Trophoblast cell (in vitro differentiated cells and primary cell): ENCODE data around the gene FREM3.
A peak's percentile ranks its signal among the peaks of the same experiment; 100 is the strongest.

Source experiments
- DNase-seq, 2 donors: peaks; one replicate each; pipeline ENCODE4 v3.0.0-alpha.2; 2016
- H2AFZ ChIP-seq: 2 replicates; pipeline ENCODE4 v1.6.1; 2013; ENCODE audit warnings: low read length, moderate library complexity, mild to moderate bottlenecking; ENCODE audit not compliant: insufficient read depth, poor library complexity
- H2AK5ac ChIP-seq: 2 replicates; pipeline ENCODE4 v1.6.1; 2013; ENCODE audit warnings: mild to moderate bottlenecking, low read length
- H2BK120ac ChIP-seq: 2 replicates; pipeline ENCODE4 v1.6.1; 2013; ENCODE audit warnings: low read length, mild to moderate bottlenecking, moderate library complexity; ENCODE audit not compliant: insufficient read depth, poor library complexity
- H2BK12ac ChIP-seq: 2 replicates; pipeline ENCODE4 v1.6.1; 2013; ENCODE audit warnings: mild to moderate bottlenecking, low read length, moderate library complexity
- H2BK5ac ChIP-seq: 2 replicates; pipeline ENCODE4 v1.6.1; 2013; ENCODE audit warnings: low read length, low read depth, moderate library complexity, mild to moderate bottlenecking; ENCODE audit not compliant: poor library complexity
- H3K14ac ChIP-seq: 2 replicates; pipeline ENCODE4 v1.6.1; 2013; ENCODE audit warnings: mild to moderate bottlenecking, low read length
- H3K18ac ChIP-seq: 2 replicates; pipeline ENCODE4 v1.6.1; 2013; ENCODE audit warnings: mild to moderate bottlenecking, low read length
- H3K23ac ChIP-seq: 2 replicates; pipeline ENCODE4 v1.6.1; 2013; ENCODE audit warnings: low read length
- H3K27ac ChIP-seq: 2 replicates; pipeline ENCODE4 v1.5.1; 2013; ENCODE audit warnings: low read depth, mild to moderate bottlenecking, inconsistent platforms, low read length, moderate library complexity
- H3K27me3 ChIP-seq: 2 replicates; pipeline ENCODE4 v1.6.1; 2013; ENCODE audit warnings: inconsistent platforms, mild to moderate bottlenecking, low read length, moderate library complexity; ENCODE audit not compliant: insufficient read depth
- H3K36me3 ChIP-seq, 2 experiments: 1 replicate in 1 of 2; 2 replicates in 1 of 2; pipeline ENCODE4 v1.6.1; 2013; ENCODE audit warnings: low read length in 2 of 2, mild to moderate bottlenecking in 2 of 2, moderate library complexity in 1 of 2; ENCODE audit not compliant: insufficient read depth in 2 of 2, control insufficient read depth in 1 of 2
- H3K4ac ChIP-seq: 2 replicates; pipeline ENCODE4 v1.6.1; 2013; ENCODE audit warnings: low read depth, mild to moderate bottlenecking, low read length, moderate library complexity
- H3K4me1 ChIP-seq, 2 experiments: 1 replicate in 1 of 2; 2 replicates in 1 of 2; pipeline ENCODE4 v1.6.1; 2013; ENCODE audit warnings: low read length in 2 of 2, mild to moderate bottlenecking in 2 of 2, moderate library complexity in 1 of 2; ENCODE audit not compliant: insufficient read depth in 2 of 2, control insufficient read depth in 1 of 2
- H3K4me2 ChIP-seq: 2 replicates; pipeline ENCODE4 v1.6.1; 2013; ENCODE audit warnings: inconsistent platforms, mild to moderate bottlenecking, low read length, moderate library complexity
- H3K4me3 ChIP-seq: 2 replicates; pipeline ENCODE4 v1.5.1; 2013; ENCODE audit warnings: mild to moderate bottlenecking, low read depth, low read length, inconsistent platforms
- H3K79me1 ChIP-seq: one replicate; pipeline ENCODE4 v1.6.1; 2013; ENCODE audit warnings: low read length
- H3K79me2 ChIP-seq: 2 replicates; pipeline ENCODE4 v1.6.1; 2013; ENCODE audit warnings: low read length, mild to moderate bottlenecking; ENCODE audit not compliant: control insufficient read depth, insufficient read depth, poor library complexity
- H3K9ac ChIP-seq: 2 replicates; pipeline ENCODE4 v1.6.1; 2013; ENCODE audit warnings: mild to moderate bottlenecking, low read length
- H3K9me3 ChIP-seq: 2 replicates; pipeline ENCODE4 v1.6.1; 2013; ENCODE audit warnings: low read depth, mild to moderate bottlenecking, control low read depth, inconsistent platforms, low read length; ENCODE audit not compliant: insufficient read depth
- H4K12ac ChIP-seq: 2 replicates; pipeline ENCODE4 v1.6.1; 2013; ENCODE audit warnings: low read depth, mild to moderate bottlenecking, low read length, moderate library complexity
- H4K8ac ChIP-seq: 2 replicates; pipeline ENCODE4 v1.6.1; 2013; ENCODE audit warnings: low read depth, mild to moderate bottlenecking, low read length, moderate library complexity
- H4K91ac ChIP-seq: one replicate; pipeline ENCODE4 v1.6.1; 2013; ENCODE audit warnings: low read depth, mild to moderate bottlenecking, low read length, moderate library complexity
- WGBS: extraction: QIAGEN DNeasy Blood & Tissue Kit; methylation state at CpG from one replicate; pipeline ENCODE4 v1.1.7; 2013; ENCODE audit warnings: missing lambda C conversion rate; ENCODE audit not compliant: insufficient read length, insufficient coverage; ENCODE audit errors: extremely low coverage; 5-methylcytosine and 5-hydroxymethylcytosine counted together

Gene FREM3

DNA sequence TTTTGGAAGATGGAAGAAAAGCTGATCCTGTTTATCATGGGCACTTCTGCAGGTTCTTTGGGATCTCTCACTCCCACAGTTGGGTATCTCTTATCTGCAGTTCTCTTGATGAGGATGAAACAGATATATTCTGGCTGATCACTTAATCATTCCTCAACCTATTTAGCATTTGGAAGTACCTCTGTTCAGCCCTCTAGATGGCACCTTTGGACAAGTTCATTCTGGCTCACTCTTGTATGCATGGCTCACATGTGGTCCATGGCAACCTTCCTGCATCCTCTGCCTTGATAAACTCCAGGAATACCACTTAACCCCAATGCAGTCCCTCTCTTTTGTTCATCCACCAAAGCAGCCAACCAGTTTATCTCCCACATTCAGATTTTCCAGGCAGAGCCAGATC lies 112.8 kb downstream of the FREM3 start:
- Histone ChIP-seq H3K23ac (no peak overlapping the region), H2BK120ac (no peak overlapping the region), H3K4ac (no peak overlapping the region), H3K4me2 (no peak overlapping the region), H3K4me1 (no peaks in the 10 kb centered on the region), H2BK5ac (no peak overlapping the region), H3K79me1 (no peaks in the 10 kb centered on the region), H2AFZ (no peak overlapping the region), H4K12ac (no peak overlapping the region), H3K36me3 (no peaks in the 10 kb centered on the region), H2AK5ac (no peak overlapping the region), H4K8ac (no peak overlapping the region), H3K27ac (no peak overlapping the region), H3K14ac (no peak overlapping the region), H3K4me3 (no peak overlapping the region), H3K18ac (no peak overlapping the region), H4K91ac (no peak overlapping the region), H3K79me2 (no peaks in the 10 kb centered on the region), H2BK12ac (no peak overlapping the region), H3K9ac (no peak overlapping the region), H3K9me3 (no peaks in the 10 kb centered on the region), H3K27me3 (no peaks in the 10 kb centered on the region)
- no peak for DNase-seq

DNA sequence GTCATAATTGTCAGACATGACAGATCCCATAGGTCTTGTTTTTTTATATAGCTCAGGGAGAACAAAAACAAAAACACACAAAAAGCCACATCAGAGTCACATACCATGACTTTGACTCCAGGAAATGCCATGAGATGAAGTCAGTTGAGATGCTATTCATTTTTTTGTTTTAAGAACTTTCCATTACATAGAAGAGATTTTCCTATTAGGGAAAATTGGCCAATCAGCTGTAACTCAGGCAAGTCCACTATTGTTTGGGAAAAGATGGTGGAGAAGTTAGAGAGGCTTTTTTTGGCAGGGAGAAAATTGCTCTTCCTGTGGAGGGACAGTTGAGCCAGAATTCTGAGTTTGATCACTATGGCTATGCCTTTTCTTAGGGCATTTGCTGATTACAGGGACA lies 114.4 kb downstream of the FREM3 start:
- no peaks in the 10 kb centered on the region for H3K36me3 ChIP-seq
- no peak overlapping the region for H3K4me2 ChIP-seq
- no peaks in the 10 kb centered on the region for H3K4me1 ChIP-seq
- no peak overlapping the region for H3K4me3 ChIP-seq
- H3K4ac ChIP-seq: no peak overlapping the region
- no peak overlapping the region for H2AK5ac ChIP-seq
- H4K8ac ChIP-seq: no peak overlapping the region
- no peak overlapping the region for H3K9ac ChIP-seq
- H3K23ac ChIP-seq: no peak overlapping the region
- DNase-seq: peak in 1 of 2 donors; percentile 19
- no peak overlapping the region for H3K14ac ChIP-seq
- H4K91ac ChIP-seq: no peak overlapping the region
- no peak overlapping the region for H3K18ac ChIP-seq
- no peak overlapping the region for H2BK5ac ChIP-seq
- no peak overlapping the region for H2BK12ac ChIP-seq
- no peak overlapping the region for H2BK120ac ChIP-seq
- no peaks in the 10 kb centered on the region for H3K79me2 ChIP-seq
- H3K27me3 ChIP-seq: no peaks in the 10 kb centered on the region
- no peak overlapping the region for H4K12ac ChIP-seq
- H2AFZ ChIP-seq: no peak overlapping the region
- no peaks in the 10 kb centered on the region for H3K9me3 ChIP-seq
- H3K79me1 ChIP-seq: no peaks in the 10 kb centered on the region
- H3K27ac ChIP-seq: no peak overlapping the region

DNA sequence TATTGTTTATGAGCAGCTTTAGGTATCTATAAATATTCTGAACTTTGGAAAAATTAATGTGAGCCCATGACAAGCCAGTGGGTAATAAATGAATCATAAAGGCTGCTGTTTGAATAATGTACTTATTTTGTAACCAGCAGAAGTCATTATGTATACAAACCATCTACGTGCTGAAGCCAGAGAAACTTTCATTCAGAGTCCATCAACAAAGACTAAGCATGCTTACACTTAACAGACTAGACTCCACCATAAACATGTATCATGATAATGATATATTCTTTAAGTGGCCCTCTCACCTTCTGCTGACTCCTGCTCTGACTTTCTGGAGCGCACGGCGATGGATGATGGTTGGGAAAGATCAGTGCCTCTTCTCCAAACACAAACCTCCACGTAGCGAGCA lies 114.9 kb downstream of the FREM3 start:
- Histone ChIP-seq H3K18ac (no peak overlapping the region), H3K9me3 (no peaks in the 10 kb centered on the region), H4K12ac (no peak overlapping the region), H3K27me3 (no peaks in the 10 kb centered on the region), H2BK5ac (no peak overlapping the region), H3K4me2 (no peak overlapping the region), H2AFZ (no peak overlapping the region), H3K9ac (no peak overlapping the region), H3K14ac (no peak overlapping the region), H3K4ac (no peak overlapping the region), H3K79me1 (no peaks in the 10 kb centered on the region), H2BK12ac (no peak overlapping the region), H2BK120ac (no peak overlapping the region), H2AK5ac (no peak overlapping the region), H3K23ac (no peak overlapping the region), H4K8ac (no peak overlapping the region), H3K4me1 (no peaks in the 10 kb centered on the region), H3K79me2 (no peaks in the 10 kb centered on the region), H3K36me3 (no peaks in the 10 kb centered on the region), H3K27ac (no peak overlapping the region), H4K91ac (no peak overlapping the region), H3K4me3 (no peak overlapping the region)
- DNase-seq: no peak
- WGBS: no CpG with 5 or more reads among the region's 6 CpGs

DNA sequence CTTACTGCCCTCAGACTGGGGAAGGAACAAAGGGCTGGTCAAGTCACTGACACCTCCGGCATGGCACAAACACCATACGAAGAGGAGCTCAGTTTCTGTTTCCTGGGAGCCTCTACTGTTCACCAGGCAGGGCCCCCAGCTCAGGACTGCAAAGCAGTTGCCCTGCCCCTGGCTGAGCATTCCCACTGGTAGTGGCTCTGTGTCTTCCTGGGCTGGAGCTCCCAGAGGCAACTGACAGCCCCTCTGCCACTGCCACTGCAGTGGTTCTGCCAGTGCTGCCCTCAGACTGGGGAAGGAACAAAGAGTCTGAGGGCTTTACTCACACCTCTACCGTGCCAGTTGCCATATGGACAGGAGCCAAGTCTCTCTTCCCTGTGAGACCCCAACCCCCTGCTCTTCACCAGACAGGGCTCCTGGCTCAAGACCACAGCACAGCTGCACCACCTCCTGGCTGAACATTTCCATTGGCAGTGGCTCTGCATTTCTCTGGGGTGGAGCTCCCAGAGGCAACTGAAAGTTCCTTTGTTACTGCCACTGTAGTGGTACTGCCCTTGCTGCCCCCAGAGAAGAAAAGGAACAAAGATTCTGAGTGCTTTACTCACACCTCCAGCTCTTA lies 119.0 kb downstream of the FREM3 start:
- no peak overlapping the region for H3K4ac ChIP-seq
- no peaks in the 10 kb centered on the region for H3K79me2 ChIP-seq
- no peak overlapping the region for H3K27ac ChIP-seq
- no peak overlapping the region for H3K4me2 ChIP-seq
- no peaks in the 10 kb centered on the region for H3K36me3 ChIP-seq
- no peaks in the 10 kb centered on the region for H3K4me1 ChIP-seq
- H3K79me1 ChIP-seq: no peaks in the 10 kb centered on the region
- no peak overlapping the region for H2BK12ac ChIP-seq
- no peak overlapping the region for H2BK120ac ChIP-seq
- H2AK5ac ChIP-seq: no peak overlapping the region
- H3K4me3 ChIP-seq: no peak overlapping the region
- H2BK5ac ChIP-seq: no peak overlapping the region
- H4K91ac ChIP-seq: no peak overlapping the region
- DNase-seq: no peak
- H3K18ac ChIP-seq: no peak overlapping the region
- H3K14ac ChIP-seq: no peak overlapping the region
- H4K8ac ChIP-seq: no peak overlapping the region
- H3K9me3 ChIP-seq: no peaks in the 10 kb centered on the region
- H3K9ac ChIP-seq: no peak overlapping the region
- H2AFZ ChIP-seq: no peak overlapping the region
- no peak overlapping the region for H3K23ac ChIP-seq
- no peaks in the 10 kb centered on the region for H3K27me3 ChIP-seq
- H4K12ac ChIP-seq: no peak overlapping the region
- WGBS: no CpG with 5 or more reads among the region's 3 CpGs
